HTR-8/SVneo (cell line): Measurements from ENCODE around the gene APAF1.
A peak's percentile ranks its signal among the peaks of the same experiment; 100 is the strongest.

ENCODE experiments used
- DNase-seq: peaks from one replicate; pipeline ENCODE4 v3.0.0; 2011; ENCODE audit warnings: low spot score, mixed read lengths; ENCODE audit not compliant: insufficient read length
- FAIRE-seq: peaks from 2 replicates; lab custom pipeline; 2011; peaks lifted over from hg19 to GRCh38; lab: Jason Lieb, UNC

APAF1 gene

GRCh38 chr12:98724384-98725155, 79.5 kb downstream of the APAF1 start:
- no peak for FAIRE-seq

DNA sequence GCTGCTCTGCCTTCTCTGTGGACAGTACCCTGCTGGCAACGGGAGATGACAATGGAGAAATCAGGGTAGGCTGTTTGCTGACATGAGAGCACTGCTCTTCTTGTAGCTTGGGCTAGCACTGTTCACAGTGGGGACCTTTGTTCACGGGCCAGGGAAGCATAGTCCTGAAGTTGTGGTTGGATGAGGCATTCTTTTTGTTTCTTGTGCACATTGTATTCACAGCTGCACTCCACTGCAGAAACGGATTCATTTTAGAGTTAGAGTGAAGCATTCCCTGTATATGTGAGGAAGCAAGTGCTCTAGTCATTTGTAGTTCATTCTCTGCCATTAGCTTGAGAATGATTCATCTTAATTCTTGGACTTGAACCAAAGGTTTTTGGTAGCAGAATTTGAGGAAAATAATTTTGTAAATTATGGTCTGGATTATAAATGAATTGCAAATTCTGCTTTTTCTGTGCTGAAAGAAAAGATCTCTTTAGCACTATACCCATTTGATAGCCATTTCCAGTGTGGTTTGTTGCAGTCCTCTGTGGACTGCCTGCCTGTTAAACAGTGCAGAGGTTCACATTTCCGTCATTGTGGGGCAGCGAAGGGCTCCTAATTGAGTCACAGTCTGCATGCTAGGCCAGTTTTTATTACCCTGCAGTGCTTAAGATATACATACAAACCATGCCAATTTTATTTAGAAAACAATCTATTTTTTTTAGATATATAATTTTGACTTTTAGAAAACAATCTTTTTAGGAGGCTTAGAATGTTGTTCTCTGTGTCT, 80.6 kb downstream of the APAF1 start:
- FAIRE-seq: no peak

More at GRCh38 chr12:98724384-98725155, 79.5 kb downstream of the APAF1 start:
- DNase-seq: no peak

DNA sequence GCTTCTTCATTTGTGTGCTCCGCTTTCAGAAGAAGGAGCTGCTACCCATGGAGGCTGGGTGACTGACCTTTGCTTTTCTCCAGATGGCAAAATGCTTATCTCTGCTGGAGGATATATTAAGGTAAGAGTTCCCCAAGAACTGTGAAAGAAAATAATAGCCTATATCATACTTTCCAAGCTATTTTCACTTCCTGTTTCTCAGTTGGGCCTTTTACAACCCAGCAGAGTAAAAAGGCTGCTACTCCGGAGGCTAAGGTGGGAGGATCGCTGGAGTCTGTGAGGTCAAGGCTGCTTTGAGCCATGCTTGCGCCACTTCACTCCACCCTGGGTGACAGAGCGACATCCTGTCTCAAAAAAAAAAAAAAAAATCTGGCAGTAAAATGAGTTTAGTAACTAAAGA, 82.1 kb downstream of the APAF1 start:
- DNase-seq (no peak), FAIRE-seq (no peak)

More for the DNA sequence above, 80.6 kb downstream of the APAF1 start:
- DNase-seq: peak; percentile 31

DNA sequence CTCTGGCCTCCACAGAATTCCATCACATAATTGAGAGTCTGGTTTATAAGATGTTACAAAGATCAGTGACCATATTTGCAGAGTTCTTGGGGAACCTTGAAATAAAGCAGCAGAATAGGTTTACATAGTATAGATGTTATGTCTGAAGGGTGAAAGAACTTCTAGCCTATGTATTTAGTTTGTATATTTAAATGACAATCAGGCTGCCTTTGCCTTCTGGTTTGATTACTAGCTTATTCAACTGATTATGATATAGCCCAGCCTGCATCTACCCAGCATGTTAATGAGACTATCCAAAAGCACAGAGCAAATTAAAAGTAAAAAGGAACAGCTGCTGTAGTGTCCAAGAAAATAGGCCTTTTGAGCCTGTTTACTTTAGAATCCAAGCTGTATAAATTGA, 85.3 kb downstream of the APAF1 start:
- FAIRE-seq (no peak), DNase-seq (no peak)

DNA sequence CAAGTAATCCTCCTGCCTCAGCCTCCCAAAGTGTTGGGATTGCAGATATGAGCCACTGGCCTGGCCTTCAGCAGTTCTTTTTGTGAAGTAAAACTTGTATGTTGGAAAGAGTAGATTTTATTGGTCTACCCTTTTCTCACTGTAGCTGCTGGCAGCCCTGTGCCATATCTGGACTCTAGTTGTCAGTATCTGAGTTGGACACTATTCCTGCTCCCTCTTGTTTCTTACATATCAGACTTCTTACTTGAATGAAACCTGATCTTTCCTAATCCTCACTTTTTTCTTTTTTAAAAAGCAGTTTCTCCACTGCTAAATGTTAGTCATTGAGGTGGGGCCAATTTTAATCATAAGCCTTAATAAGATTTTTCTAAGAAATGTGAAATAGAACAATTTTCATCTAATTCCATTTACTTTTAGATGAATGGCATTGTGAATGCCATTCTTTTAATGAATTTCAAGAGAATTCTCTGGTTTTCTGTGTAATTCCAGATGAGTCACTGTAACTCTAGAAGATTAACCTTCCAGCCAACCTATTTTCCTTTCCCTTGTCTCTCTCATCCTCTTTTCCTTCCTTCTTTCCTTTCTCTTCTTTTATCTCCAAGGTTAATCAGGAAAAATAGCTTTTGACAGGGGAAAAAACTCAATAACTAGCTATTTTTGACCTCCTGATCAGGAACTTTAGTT, 88.7 kb downstream of the APAF1 start:
- FAIRE-seq: no peak
- no peak for DNase-seq

- no peak for FAIRE-seq
Measured at GRCh38 chr12:98735821-98736220, 90.7 kb downstream of the APAF1 start.

GRCh38 chr12:98736352-98737321, 91.5 kb downstream of the APAF1 start:
- FAIRE-seq: no peak
- DNase-seq: no peak

More at GRCh38 chr12:98735821-98736220, 90.7 kb downstream of the APAF1 start:
- no peak for DNase-seq

GRCh38 chr12:98737322-98737712, 92.2 kb downstream of the APAF1 start:
- DNase-seq (no peak), FAIRE-seq (no peak)

GRCh38 chr12:98738002-98738401, 92.9 kb downstream of the APAF1 start:
- DNase-seq: no peak
- no peak for FAIRE-seq

DNA sequence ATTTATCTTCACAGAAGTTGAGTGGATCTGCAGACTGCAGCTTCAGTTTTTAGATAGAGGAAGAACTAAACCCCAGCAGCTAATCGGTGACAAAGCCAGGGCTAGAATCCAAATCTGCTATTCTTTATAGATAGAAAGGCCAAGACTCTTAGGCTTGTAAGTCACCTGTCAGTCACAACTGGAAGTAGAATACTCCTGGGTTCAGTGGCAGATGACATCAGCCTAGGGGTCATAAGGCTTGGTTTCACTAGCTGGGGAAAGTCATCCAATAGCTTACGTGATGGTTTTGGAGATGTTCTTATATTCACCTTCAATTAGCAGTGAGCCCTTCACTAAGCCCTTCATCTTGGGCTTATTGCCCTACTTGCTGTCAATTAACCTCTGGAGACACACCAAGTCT, 93.4 kb downstream of the APAF1 start:
- no peak for FAIRE-seq
- no peak for DNase-seq

DNA sequence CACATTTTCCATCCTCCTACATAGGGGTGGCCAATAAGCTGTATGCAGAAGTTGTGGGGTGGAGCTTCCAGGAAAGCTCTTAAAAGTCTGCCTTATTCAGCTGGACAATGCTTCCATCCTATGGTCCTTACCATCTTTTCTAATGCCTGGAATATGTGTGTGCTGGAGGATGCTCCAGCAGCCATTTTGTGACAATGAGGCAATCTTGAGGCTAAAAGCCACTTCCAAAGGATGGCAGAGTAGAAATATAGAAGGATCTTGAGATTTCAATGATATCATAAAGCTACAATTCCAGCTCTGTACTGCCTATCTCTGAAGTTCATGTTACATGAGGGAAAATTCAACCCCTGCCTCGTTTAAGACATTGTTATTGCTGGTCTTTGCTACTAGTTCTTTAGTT, 95.7 kb downstream of the APAF1 start:
- no peak for DNase-seq
- FAIRE-seq: no peak

DNA sequence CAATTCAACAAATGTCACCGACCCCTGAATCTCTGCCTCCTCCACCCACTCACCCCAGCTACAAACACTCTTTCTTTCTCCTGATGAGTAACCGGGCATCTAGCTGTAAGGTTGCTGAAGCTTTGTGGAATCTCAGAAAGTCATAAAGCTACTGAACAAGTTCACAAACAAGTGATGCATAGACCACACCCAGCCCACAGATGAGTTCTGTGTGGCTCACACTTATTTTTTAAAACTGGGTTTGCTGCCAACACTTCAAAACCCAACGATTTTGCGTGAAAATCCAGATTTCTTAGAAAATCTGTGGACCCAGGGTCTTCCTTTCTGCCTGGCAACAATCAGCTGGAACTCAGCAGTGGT, 96.1 kb downstream of the APAF1 start:
- DNase-seq (no peak), FAIRE-seq (no peak)

GRCh38 chr12:98741556-98742265, 96.6 kb downstream of the APAF1 start:
- FAIRE-seq (no peak), DNase-seq (no peak)

DNA sequence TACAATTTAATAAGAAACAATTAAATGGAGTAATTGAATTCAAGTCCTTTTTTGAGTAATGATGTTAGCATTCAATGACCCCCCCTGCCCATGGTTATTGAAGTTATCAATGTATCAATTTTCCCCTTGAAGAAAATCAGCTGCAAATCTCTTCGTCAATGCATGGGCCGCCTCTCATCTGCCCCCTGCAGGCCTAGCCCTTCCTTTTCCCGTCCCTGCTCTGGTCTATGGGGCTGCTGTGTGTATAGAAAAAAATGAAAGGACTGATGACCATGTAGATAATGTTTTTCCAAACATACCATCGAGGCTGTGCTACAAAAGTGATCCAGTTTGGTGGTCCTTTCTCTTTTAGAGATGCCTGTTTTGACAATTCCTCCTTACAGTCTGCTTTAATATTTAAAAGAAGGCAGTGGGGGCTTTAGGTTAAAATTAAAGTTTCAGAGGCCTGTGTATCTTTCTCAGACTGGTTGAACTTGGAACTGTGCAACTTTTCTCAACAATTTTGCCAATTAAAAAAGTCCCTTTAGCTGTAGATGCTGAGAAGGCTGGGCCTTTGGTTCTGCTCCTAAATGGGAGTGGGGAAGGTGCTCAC, 98.4 kb downstream of the APAF1 start:
- DNase-seq: peak; percentile 24

DNA sequence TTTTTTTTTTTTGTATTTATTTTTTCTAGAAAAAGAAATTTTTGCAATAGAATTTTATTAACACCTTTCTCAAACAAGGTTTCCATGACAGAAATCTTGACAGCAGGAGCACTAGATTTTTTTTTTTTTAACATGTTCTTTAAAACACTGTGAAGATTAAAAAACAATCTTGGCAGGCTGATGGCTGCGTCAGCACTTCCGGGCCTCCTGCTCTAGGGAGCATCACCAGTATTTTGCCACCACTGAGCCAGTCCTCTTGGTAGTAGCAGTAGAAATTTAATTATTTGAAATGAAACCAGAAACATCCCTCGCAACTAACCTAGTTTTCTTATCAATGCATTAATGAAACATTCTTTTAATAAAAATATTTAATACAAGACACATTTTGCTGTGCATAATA, 99.6 kb downstream of the APAF1 start:
- no peak for FAIRE-seq
- no peak for DNase-seq

More for the DNA sequence above, 98.4 kb downstream of the APAF1 start:
- no peak for FAIRE-seq

DNA sequence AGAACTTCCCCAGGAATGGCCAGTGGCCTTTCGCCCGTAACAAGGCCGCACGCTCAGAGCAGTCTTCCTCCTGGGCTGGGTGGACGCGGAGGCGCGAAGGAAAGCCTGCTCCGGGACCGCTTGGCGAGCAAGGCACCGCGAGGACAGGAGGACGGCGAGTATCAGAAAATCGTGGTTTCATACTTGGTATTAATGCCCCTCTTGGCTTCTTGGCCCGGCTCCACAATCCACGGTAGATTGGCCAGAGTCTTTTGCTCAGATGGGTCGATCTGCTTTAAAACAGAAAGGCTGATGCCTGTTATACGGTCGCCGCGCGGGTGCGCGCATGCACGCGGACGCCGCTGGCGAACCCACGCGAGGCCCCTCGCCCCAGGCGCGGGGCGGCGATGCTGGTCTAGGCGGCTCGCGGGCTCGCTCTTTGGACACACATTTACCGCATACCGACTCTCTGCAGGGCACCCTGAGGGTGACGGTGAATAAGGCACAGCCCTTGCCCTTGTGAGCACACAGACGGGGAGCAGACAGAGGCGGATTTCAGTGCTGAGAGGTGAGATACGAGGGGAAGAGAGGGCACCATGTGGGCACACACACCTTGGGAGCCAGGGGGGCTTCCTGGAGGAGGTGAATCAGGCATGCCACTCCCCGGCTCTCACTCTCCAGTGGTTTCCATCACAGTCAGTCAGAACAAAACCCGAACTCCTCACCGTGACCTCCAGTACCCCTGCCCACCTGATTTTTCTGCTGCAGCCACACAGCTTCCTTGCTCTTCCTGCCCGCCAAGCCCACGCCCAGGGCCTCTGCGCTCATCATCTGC, 100.7 kb downstream of the APAF1 start:
- FAIRE-seq: no peak
- no peak for DNase-seq

DNA sequence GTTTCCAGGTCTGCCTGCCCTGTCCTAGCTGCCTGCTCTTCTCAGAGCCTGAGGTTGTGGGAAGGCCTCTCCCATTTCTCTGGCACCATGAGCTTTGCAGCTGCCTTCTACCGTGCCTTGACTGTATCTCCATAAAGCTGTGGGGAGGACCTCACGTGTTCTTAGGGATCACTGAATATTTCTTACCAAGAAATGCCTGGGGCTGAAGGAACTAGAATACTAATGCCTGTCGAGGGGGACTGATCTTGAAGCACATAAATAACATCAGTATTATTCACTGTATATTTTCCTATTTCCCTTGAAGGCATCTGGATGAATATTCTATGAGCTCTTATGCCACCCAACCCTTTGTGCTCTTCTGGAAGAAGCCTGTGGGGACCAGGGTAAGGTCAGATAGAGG, 103.4 kb downstream of the APAF1 start:
- no peak for DNase-seq
- FAIRE-seq: no peak

DNA sequence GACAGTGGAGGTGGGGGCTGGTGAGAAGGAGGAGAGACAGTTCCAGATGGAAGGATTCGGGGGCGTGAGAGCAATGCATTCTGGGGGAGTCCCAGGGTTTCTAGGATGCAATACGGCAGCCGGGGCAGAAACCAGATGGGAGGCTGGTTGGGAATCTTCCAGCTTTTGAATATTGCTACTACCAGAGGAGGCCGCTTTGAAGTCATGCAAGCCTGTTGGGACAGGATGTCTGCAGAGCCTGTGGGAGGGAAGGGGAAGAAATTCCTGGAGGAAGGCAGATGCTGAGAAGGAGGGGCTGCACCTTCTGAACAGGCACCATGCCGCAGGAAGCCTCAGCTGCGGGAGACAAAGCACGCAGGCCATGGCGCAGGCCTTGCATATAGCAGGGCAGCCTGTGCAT, 105.4 kb downstream of the APAF1 start:
- no peak for FAIRE-seq
- no peak for DNase-seq
